ENCODE results near the gene APOBEC3G.

Gene APOBEC3G

GRCh38 chr22:39122772-39123470 is 45.8 kb downstream of the APOBEC3G start:
- no peaks in the 10 kb centered on the region for H3K36me3 ChIP-seq (ENCODE audit: insufficient read depth)
- H3K4me3 ChIP-seq (IDR thresholded peaks at IDR 0.05; ENCODE audit: insufficient read depth, low read depth, low read length), result no peak overlapping the region
- H4K20me1 ChIP-seq (ENCODE audit: insufficient read depth), result no peaks in the 10 kb centered on the region
- no peak overlapping the region for H3K27ac ChIP-seq
- H3K27me3 ChIP-seq (ENCODE audit: insufficient read depth, low read depth), result no peaks in the 10 kb centered on the region
- H3K79me2 ChIP-seq (ENCODE audit: insufficient read depth, low read depth), result no peaks in the 10 kb centered on the region
- no peak overlapping the region for H2AFZ ChIP-seq (ENCODE audit: low read depth)
- peaks cover 8% of the 10 kb centered on the region for H3K4me1 ChIP-seq (ENCODE audit: low read depth, poor library complexity, severe bottlenecking)
- no peak for TF ChIP-seq CTCF (conservative IDR thresholded peaks at IDR 0.05; ENCODE audit: low read depth, low read length)
- H3K4me2 ChIP-seq, result no peak overlapping the region
- H3K9ac ChIP-seq, result no peak overlapping the region

GRCh38 chr22:39123751-39124581 is 46.9 kb downstream of the APOBEC3G start:
- H3K27me3 ChIP-seq (ENCODE audit: insufficient read depth, low read depth), result no peaks in the 10 kb centered on the region
- H3K9ac ChIP-seq, result no peak overlapping the region
- no peak overlapping the region for H3K27ac ChIP-seq
- no peak for TF ChIP-seq CTCF (conservative IDR thresholded peaks at IDR 0.05; ENCODE audit: low read depth, low read length)
- H3K79me2 ChIP-seq (ENCODE audit: insufficient read depth, low read depth), result no peaks in the 10 kb centered on the region
- H4K20me1 ChIP-seq (ENCODE audit: insufficient read depth), result no peaks in the 10 kb centered on the region
- H3K4me3 ChIP-seq (IDR thresholded peaks at IDR 0.05; ENCODE audit: insufficient read depth, low read depth, low read length), result no peak overlapping the region
- H3K4me2 ChIP-seq, result no peak overlapping the region
- H2AFZ ChIP-seq (ENCODE audit: low read depth), result no peak overlapping the region
- no peaks in the 10 kb centered on the region for H3K36me3 ChIP-seq (ENCODE audit: insufficient read depth)
- H3K4me1 ChIP-seq (ENCODE audit: low read depth, poor library complexity, severe bottlenecking), result peaks cover 16% of the 10 kb centered on the region

GRCh38 chr22:39125622-39126021 is 48.5 kb downstream of the APOBEC3G start:
- Histone ChIP-seq H4K20me1 (ENCODE audit: insufficient read depth) (no peaks in the 10 kb centered on the region), H3K36me3 (ENCODE audit: insufficient read depth) (no peaks in the 10 kb centered on the region), H3K4me2 (no peak overlapping the region), H3K4me1 (ENCODE audit: low read depth, poor library complexity, severe bottlenecking) (peaks cover 20% of the 10 kb centered on the region), H3K27ac (no peak overlapping the region), H3K79me2 (ENCODE audit: insufficient read depth, low read depth) (no peaks in the 10 kb centered on the region), H3K9ac (no peak overlapping the region), H2AFZ (ENCODE audit: low read depth) (no peak overlapping the region), H3K4me3 (IDR thresholded peaks at IDR 0.05; ENCODE audit: insufficient read depth, low read depth, low read length) (no peak overlapping the region), H3K27me3 (ENCODE audit: insufficient read depth, low read depth) (no peaks in the 10 kb centered on the region)
- TF ChIP-seq CTCF (conservative IDR thresholded peaks at IDR 0.05; ENCODE audit: low read depth, low read length), result no peak

GRCh38 chr22:39128508-39128907 is 51.4 kb downstream of the APOBEC3G start:
- Histone ChIP-seq H3K9ac (no peak overlapping the region), H3K27ac (no peak overlapping the region), H3K79me2 (ENCODE audit: insufficient read depth, low read depth) (no peaks in the 10 kb centered on the region), H3K4me2 (no peak overlapping the region), H3K4me3 (IDR thresholded peaks at IDR 0.05; ENCODE audit: insufficient read depth, low read depth, low read length) (no peak overlapping the region), H3K4me1 (ENCODE audit: low read depth, poor library complexity, severe bottlenecking) (peaks cover 16% of the 10 kb centered on the region), H3K36me3 (ENCODE audit: insufficient read depth) (no peaks in the 10 kb centered on the region), H3K27me3 (ENCODE audit: insufficient read depth, low read depth) (no peaks in the 10 kb centered on the region), H2AFZ (ENCODE audit: low read depth) (no peak overlapping the region), H4K20me1 (ENCODE audit: insufficient read depth) (no peaks in the 10 kb centered on the region)
- TF ChIP-seq CTCF (conservative IDR thresholded peaks at IDR 0.05; ENCODE audit: low read depth, low read length), result no peak
